HepG2 (cell line): ENCODE results near the gene CNPPD1. TPM values are rescaled to one million over a fixed set of nuclear protein-coding genes. Genes with fewer than 3 reads are reported as not detected.

Experiments
- FOXC1 ChIP-seq: sonication (generic); formaldehyde crosslinking; IDR thresholded peaks from 2 replicates; pipeline ENCODE4 v1.8.0; 2022; ENCODE audit warnings: mild to moderate bottlenecking, missing genetic modification reagents, borderline replicate concordance
- HNRNPH1 ChIP-seq: fragments of 200-400 bp; formaldehyde crosslinking; optimal IDR thresholded peaks from 2 replicates; pipeline ENCODE3; 2017; ENCODE audit warnings: mild to moderate bottlenecking, low read depth, low read length
- HOXA5 ChIP-seq: sonication (generic); formaldehyde crosslinking; IDR thresholded peaks from 2 replicates; pipeline ENCODE4 v1.4.0; 2020; ENCODE audit warnings: missing genetic modification reagents
- MBNL3 ChIP-seq: fragments of 250-450 bp; sonication (Bioruptor Pico); conservative IDR thresholded peaks from 2 replicates; pipeline ENCODE4 v1.8.0; 2022; ENCODE audit warnings: mild to moderate bottlenecking, inconsistent platforms
- NR2F1 ChIP-seq, 2 experiments: fragments of 450-650 bp in 1 of 2; formaldehyde crosslinking in 1 of 2; IDR thresholded peaks; 2 replicates each; pipeline versions ENCODE4 v1.5.0 to v1.6.1; 2016 to 2020; ENCODE audit warnings: mild to moderate bottlenecking in 1 of 2, missing compliant biosample characterization in 1 of 2, missing genetic modification reagents in 1 of 2, moderate library complexity in 1 of 2
- RBFOX2 ChIP-seq: fragments of 200-400 bp; formaldehyde crosslinking; IDR thresholded peaks from 2 replicates; pipeline ENCODE4 v1.6.1; 2017; ENCODE audit warnings: low read depth, mild to moderate bottlenecking, low read length
- RBM22 ChIP-seq: fragments of 200-400 bp; formaldehyde crosslinking; optimal IDR thresholded peaks from 2 replicates; pipeline ENCODE3; 2017; ENCODE audit warnings: mild to moderate bottlenecking, low read length, moderate library complexity
- ZKSCAN8 ChIP-seq: IDR thresholded peaks from 2 replicates; pipeline ENCODE4 v1.6.1; 2016; ENCODE audit warnings: borderline replicate concordance, missing genetic modification reagents, missing compliant biosample characterization
- ZNF224 ChIP-seq: sonication (generic); formaldehyde crosslinking; IDR thresholded peaks from 2 replicates; pipeline ENCODE4 v1.5.0; 2020; ENCODE audit warnings: mild to moderate bottlenecking, missing genetic modification reagents
- ZNF550 ChIP-seq: sonication (generic); formaldehyde crosslinking; IDR thresholded peaks from 2 replicates; pipeline ENCODE4 v1.4.0; 2020; ENCODE audit warnings: mild to moderate bottlenecking, missing genetic modification reagents, borderline replicate concordance
- ZNF598 ChIP-seq: sonication (generic); formaldehyde crosslinking; IDR thresholded peaks from 2 replicates; pipeline ENCODE4 v1.5.1; 2020; ENCODE audit warnings: mild to moderate bottlenecking, missing genetic modification reagents, borderline replicate concordance
- ZNF678 ChIP-seq: sonication (generic); formaldehyde crosslinking; IDR thresholded peaks from 2 replicates; pipeline ENCODE4 v1.4.0; 2020; ENCODE audit warnings: mild to moderate bottlenecking, missing genetic modification reagents
- ZNF768 ChIP-seq: sonication (generic); formaldehyde crosslinking; IDR thresholded peaks from 2 replicates; pipeline ENCODE4 v1.4.0; 2020; ENCODE audit warnings: missing genetic modification reagents
- ZNF790 ChIP-seq: sonication (generic); formaldehyde crosslinking; IDR thresholded peaks from 2 replicates; pipeline ENCODE4 v1.8.0; 2022; ENCODE audit warnings: missing genetic modification reagents, mild to moderate bottlenecking, borderline replicate concordance
- polyA plus RNA-seq, 8 experiments: library from polyadenylated mRNA; depleted of rRNA in 3 of 8; stranded (reverse) in 7 of 8; unstranded in 1 of 8; fragments of >200 nt; fragmentation: Illumina TruSeq in 4 of 8; extraction: Trizol in 4 of 8; gene quantifications; 2 replicates each; pipeline versions ENCODE4 v1.2.1 to v1.2.3, GENCODE V29; 2011 to 2016; ENCODE audit warnings: low read depth in 4 of 8, missing spikeins in 1 of 8, mixed read lengths in 1 of 8; ENCODE audit not compliant: insufficient read depth in 1 of 8
- total RNA-seq, 5 experiments: library from RNA; depleted of rRNA; stranded (reverse); fragments of >200 nt; fragmentation: Illumina TruSeq; extraction: Trizol; gene quantifications; 2 replicates each; pipeline ENCODE4 v1.2.3, GENCODE V29; 2016; ENCODE audit warnings: low read depth in 1 of 5
- TF ChIP-seq, protein P1 (sequence below): sonication (generic); formaldehyde crosslinking; IDR thresholded peaks from 2 replicates; pipeline ENCODE4 v1.4.0; 2020; ENCODE audit warnings: missing genetic modification reagents, borderline replicate concordance
- TF ChIP-seq, protein P2 (sequence below): sonication (generic); formaldehyde crosslinking; IDR thresholded peaks from 2 replicates; pipeline ENCODE4 v1.4.0; 2020; ENCODE audit warnings: mild to moderate bottlenecking, low read depth, missing genetic modification reagents
- TF ChIP-seq, protein P3 (sequence below): sonication (generic); formaldehyde crosslinking; IDR thresholded peaks from 2 replicates; pipeline ENCODE4 v1.4.0; 2020; ENCODE audit warnings: mild to moderate bottlenecking, missing genetic modification reagents
- TF ChIP-seq, protein P4 (sequence below): fragments of 450-650 bp; IDR thresholded peaks from 2 replicates; pipeline ENCODE4 v1.6.1; 2017; ENCODE audit warnings: mild to moderate bottlenecking
- TF ChIP-seq, protein P5 (sequence below): sonication (generic); formaldehyde crosslinking; conservative IDR thresholded peaks from 2 replicates; pipeline ENCODE4 v1.8.0; 2022; ENCODE audit warnings: low read depth, missing genetic modification reagents

CNPPD1 gene
- total and polyA plus RNA-seq, 2 of the 13 experiments (the other 11 are each of a cell fraction or from before 2014, with no cell fraction given): 35.5 to 49.4 TPM

DNA sequence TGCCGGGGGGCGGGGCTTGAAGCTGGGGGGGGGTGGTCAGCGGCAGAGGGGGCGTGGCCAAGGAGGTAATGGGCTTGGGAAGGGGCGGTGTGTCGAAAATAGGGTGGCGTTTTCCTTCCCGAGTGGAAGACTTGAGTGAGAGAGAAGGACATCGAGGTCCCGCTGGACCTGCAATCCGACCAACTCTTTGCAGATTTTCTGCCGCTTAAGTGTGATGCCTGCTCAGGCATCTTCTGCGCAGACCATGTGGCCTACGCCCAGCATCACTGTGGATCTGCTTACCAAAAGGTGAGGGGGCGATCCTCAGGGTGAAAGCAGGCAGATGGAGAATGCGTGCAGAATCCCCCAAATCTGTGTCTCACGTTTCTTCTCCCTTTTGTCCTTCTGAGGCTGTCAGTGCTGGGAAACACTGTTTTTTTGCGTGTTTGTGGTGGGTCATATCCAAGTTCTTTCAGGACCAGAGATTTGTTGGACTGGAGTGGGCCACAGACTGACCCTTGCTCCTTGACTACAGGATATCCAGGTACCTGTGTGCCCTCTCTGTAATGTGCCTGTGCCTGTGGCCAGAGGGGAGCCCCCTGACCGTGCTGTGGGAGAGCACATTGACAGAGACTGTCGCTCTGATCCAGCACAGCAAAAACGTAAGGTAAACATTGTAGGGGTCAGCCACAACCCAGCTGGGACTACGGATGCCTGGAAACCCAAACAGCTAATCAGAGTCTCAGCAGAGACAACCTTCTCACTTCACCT is 30.6 kb upstream of the CNPPD1 start (continued):
- TF ChIP-seq, protein P1, sequence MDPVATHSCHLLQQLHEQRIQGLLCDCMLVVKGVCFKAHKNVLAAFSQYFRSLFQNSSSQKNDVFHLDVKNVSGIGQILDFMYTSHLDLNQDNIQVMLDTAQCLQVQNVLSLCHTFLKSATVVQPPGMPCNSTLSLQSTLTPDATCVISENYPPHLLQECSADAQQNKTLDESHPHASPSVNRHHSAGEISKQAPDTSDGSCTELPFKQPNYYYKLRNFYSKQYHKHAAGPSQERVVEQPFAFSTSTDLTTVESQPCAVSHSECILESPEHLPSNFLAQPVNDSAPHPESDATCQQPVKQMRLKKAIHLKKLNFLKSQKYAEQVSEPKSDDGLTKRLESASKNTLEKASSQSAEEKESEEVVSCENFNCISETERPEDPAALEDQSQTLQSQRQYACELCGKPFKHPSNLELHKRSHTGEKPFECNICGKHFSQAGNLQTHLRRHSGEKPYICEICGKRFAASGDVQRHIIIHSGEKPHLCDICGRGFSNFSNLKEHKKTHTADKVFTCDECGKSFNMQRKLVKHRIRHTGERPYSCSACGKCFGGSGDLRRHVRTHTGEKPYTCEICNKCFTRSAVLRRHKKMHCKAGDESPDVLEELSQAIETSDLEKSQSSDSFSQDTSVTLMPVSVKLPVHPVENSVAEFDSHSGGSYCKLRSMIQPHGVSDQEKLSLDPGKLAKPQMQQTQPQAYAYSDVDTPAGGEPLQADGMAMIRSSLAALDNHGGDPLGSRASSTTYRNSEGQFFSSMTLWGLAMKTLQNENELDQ (CRISPR knock-in tag): no peak
- TF ChIP-seq, protein P2, sequence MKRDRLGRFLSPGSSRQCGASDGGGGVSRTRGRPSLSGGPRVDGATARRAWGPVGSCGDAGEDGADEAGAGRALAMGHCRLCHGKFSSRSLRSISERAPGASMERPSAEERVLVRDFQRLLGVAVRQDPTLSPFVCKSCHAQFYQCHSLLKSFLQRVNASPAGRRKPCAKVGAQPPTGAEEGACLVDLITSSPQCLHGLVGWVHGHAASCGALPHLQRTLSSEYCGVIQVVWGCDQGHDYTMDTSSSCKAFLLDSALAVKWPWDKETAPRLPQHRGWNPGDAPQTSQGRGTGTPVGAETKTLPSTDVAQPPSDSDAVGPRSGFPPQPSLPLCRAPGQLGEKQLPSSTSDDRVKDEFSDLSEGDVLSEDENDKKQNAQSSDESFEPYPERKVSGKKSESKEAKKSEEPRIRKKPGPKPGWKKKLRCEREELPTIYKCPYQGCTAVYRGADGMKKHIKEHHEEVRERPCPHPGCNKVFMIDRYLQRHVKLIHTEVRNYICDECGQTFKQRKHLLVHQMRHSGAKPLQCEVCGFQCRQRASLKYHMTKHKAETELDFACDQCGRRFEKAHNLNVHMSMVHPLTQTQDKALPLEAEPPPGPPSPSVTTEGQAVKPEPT (CRISPR knock-in tag): 0 out of 2 replicates have a peak, but pooled peaks have one; percentile 39
- TF ChIP-seq, protein P3, sequence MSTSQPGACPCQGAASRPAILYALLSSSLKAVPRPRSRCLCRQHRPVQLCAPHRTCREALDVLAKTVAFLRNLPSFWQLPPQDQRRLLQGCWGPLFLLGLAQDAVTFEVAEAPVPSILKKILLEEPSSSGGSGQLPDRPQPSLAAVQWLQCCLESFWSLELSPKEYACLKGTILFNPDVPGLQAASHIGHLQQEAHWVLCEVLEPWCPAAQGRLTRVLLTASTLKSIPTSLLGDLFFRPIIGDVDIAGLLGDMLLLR (CRISPR knock-in tag): peak; percentile 61; the same call in 1 of the 2 replicates
- TF ChIP-seq FOXC1 (CRISPR knock-in tag) (0 out of 2 replicates have a peak, but pooled peaks have one; percentile 3), ZNF790 (no peak), MBNL3 (CRISPR knock-in tag) (no peak), RBFOX2 (peak; percentile 52), ZNF224 (CRISPR knock-in tag) (no peak), RBM22 (peak; percentile 12), ZNF598 (peak; percentile 69; the same call in 1 of the 2 replicates), NR2F1 (CRISPR knock-in tag; IDR thresholded peaks at IDR 0.05) (0 out of 4 replicates have a peak, but pooled peaks of 1 of the 2 experiments have one; percentile 34), ZKSCAN8 (CRISPR knock-in tag) (no peak), HNRNPH1 (no peak), ZNF678 (CRISPR knock-in tag) (peak; percentile 26; the same call in 1 of the 2 replicates), ZNF550 (CRISPR knock-in tag) (no peak; the same call in 1 of the 2 replicates), HOXA5 (peak; percentile 16; the same call in 1 of the 2 replicates), ZNF768 (CRISPR knock-in tag) (peak; percentile 53; the same call in 1 of the 2 replicates)
- TF ChIP-seq, protein P4, sequence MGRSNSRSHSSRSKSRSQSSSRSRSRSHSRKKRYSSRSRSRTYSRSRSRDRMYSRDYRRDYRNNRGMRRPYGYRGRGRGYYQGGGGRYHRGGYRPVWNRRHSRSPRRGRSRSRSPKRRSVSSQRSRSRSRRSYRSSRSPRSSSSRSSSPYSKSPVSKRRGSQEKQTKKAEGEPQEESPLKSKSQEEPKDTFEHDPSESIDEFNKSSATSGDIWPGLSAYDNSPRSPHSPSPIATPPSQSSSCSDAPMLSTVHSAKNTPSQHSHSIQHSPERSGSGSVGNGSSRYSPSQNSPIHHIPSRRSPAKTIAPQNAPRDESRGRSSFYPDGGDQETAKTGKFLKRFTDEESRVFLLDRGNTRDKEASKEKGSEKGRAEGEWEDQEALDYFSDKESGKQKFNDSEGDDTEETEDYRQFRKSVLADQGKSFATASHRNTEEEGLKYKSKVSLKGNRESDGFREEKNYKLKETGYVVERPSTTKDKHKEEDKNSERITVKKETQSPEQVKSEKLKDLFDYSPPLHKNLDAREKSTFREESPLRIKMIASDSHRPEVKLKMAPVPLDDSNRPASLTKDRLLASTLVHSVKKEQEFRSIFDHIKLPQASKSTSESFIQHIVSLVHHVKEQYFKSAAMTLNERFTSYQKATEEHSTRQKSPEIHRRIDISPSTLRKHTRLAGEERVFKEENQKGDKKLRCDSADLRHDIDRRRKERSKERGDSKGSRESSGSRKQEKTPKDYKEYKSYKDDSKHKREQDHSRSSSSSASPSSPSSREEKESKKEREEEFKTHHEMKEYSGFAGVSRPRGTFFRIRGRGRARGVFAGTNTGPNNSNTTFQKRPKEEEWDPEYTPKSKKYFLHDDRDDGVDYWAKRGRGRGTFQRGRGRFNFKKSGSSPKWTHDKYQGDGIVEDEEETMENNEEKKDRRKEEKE: no peak
- TF ChIP-seq, protein P5, sequence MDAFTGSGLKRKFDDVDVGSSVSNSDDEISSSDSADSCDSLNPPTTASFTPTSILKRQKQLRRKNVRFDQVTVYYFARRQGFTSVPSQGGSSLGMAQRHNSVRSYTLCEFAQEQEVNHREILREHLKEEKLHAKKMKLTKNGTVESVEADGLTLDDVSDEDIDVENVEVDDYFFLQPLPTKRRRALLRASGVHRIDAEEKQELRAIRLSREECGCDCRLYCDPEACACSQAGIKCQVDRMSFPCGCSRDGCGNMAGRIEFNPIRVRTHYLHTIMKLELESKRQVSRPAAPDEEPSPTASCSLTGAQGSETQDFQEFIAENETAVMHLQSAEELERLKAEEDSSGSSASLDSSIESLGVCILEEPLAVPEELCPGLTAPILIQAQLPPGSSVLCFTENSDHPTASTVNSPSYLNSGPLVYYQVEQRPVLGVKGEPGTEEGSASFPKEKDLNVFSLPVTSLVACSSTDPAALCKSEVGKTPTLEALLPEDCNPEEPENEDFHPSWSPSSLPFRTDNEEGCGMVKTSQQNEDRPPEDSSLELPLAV: no peak
